ENCODE measurements around the gene MIER3. TPM values are rescaled to one million over a fixed set of nuclear protein-coding genes. Genes with fewer than 3 reads are reported as not detected.

The MIER3 gene
- total RNA-seq, 1 donor from 2014 or later = 34.1 TPM

- peak; percentile 43 for ATAC-seq
- intact Hi-C loops (cut with DNase I) = no loop called here
- peak; percentile 72 for DNase-seq (ENCODE audit: low spot score)
These were observed 41.5 kb downstream of the MIER3 start for GRCh38 chr5:56910210-56910965.

- peak; percentile 99 for DNase-seq (ENCODE audit: low spot score)
These were observed 42.4 kb downstream of the MIER3 start, which contains the start of gene SETD9 for GRCh38 chr5:56909294-56910209. Gene SETD9 (plus strand): TSS chr5:56909596. CDS start chr5:56909646, 50 bp downstream.

GRCh38 chr5:56908942-56909293, 43.0 kb downstream of the MIER3 start:
- DNase-seq (ENCODE audit: low spot score) (no peak), ATAC-seq (peak; percentile 50)
- intact Hi-C loops (cut with DNase I) = no loop called here

More at GRCh38 chr5:56909294-56910209, 42.4 kb downstream of the MIER3 start, which contains the start of gene SETD9:
- peak; percentile 99 for ATAC-seq
- intact Hi-C loops (cut with DNase I) = no loop called here

GRCh38 chr5:56900858-56901578, 50.9 kb downstream of the MIER3 start:
- intact Hi-C loops (cut with DNase I) = no loop called here
- ATAC-seq = peak; percentile 72
- no peak for DNase-seq (ENCODE audit: low spot score)

GRCh38 chr5:56900395-56900794, 51.5 kb downstream of the MIER3 start:
- ATAC-seq = no peak
- intact Hi-C loops (cut with DNase I) = no loop called here
- DNase-seq (ENCODE audit: low spot score) = no peak

- ATAC-seq = no peak
- DNase-seq (ENCODE audit: low spot score) = no peak
- intact Hi-C loops (cut with DNase I) = loop anchor here (5.0 kb wide), 1 partner anchor 329 kb away; no protein-coding TSS in a partner anchor
These were observed 53.7 kb downstream of the MIER3 start for GRCh38 chr5:56898213-56898612.

- no peak for ATAC-seq
- DNase-seq (ENCODE audit: low spot score) = no peak
- intact Hi-C loops (cut with DNase I) = loop anchor here (5.0 kb wide), 1 partner anchor 331 kb away; no protein-coding TSS in a partner anchor
These were observed 55.2 kb downstream of the MIER3 start for GRCh38 chr5:56896763-56897162.

- no peak for ATAC-seq
- intact Hi-C loops (cut with DNase I) = no loop called here
- DNase-seq (ENCODE audit: low spot score) = no peak
These were observed 58.5 kb downstream of the MIER3 start for GRCh38 chr5:56893251-56893951.

GRCh38 chr5:56881571-56881970, 70.4 kb downstream of the MIER3 start:
- ATAC-seq = no peak
- intact Hi-C loops (cut with DNase I) = no loop called here
- DNase-seq (ENCODE audit: low spot score) = no peak

- intact Hi-C loops (cut with DNase I) = no loop called here
- ATAC-seq (no peak), DNase-seq (ENCODE audit: low spot score) (no peak)
These were observed 75.6 kb downstream of the MIER3 start for GRCh38 chr5:56876327-56876726.

- intact Hi-C loops (cut with DNase I) = no loop called here
- ATAC-seq (no peak), DNase-seq (ENCODE audit: low spot score) (no peak)
These were observed 78.9 kb downstream of the MIER3 start for GRCh38 chr5:56873056-56873455.

- ATAC-seq (no peak), DNase-seq (ENCODE audit: low spot score) (no peak)
- intact Hi-C loops (cut with DNase I) = no loop called here
These were observed 80.1 kb downstream of the MIER3 start for GRCh38 chr5:56871777-56872176.

Other genes with a start within 250 kb of the MIER3 start
- 28.4 TPM for gene MAP3K1, start 136.6 kb downstream of the MIER3 start, total RNA-seq
- 8.2 TPM for gene SETD9, start 42.5 kb downstream of the MIER3 start, total RNA-seq
- 102 TPM for gene GPBP1, start 221.9 kb upstream of the MIER3 start, total RNA-seq

Measured in sciatic nerve (tissue), 2 donors.